ENCODE measurements around the gene RNF40.

Gene RNF40

DNA sequence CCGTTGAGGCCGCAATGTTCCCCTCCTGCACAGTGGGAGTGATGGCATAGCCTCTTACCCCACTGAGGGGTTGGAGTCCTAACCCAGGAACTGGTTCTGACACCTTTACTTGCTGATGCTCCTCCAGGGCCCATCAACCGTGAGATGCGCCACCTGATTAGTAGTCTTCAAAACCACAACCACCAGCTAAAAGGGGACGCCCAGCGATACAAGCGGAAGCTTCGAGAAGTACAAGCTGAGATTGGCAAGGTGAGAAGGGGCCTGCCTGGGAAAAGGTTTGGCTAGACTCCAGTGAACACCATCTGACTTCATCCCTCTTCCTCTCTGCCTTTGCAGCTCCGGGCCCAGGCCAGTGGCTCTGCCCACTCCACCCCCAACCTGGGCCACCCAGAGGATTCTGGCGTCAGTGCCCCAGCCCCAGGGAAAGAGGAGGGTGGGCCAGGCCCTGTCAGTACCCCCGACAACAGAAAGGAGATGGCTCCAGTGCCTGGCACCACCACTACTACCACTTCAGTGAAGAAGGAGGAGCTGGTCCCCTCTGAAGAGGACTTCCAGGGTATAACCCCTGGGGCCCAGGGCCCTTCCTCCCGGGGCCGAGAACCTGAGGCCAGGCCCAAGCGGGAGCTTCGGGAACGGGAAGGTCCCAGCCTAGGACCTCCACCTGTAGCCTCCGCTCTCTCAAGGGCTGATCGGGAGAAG, 5.8 kb downstream of the RNF40 start:
- peaks cover 5% of the 10 kb centered on the region for H3K4me1 ChIP-seq (ENCODE audit: low read length)
- no peak for DNase-seq
- H3K9ac ChIP-seq (ENCODE audit: low read length) = no peak overlapping the region
- H3K9me2 ChIP-seq (replicated peaks; ENCODE audit: insufficient read depth, low read length) = no peaks in the 10 kb centered on the region
- TF ChIP-seq EZH2 (optimal IDR thresholded peaks at IDR 0.05; ENCODE audit: low read depth, low read length) (no peak), CTCF (IDR thresholded peaks at IDR 0.05; ENCODE audit: low read length) (no peak), EZH2phosphoT487 (IDR thresholded peaks at IDR 0.05; ENCODE audit: low read length) (no peak)
- H3K27ac ChIP-seq (ENCODE audit: low read length) = no peak overlapping the region
- H3K27me3 ChIP-seq (replicated peaks; ENCODE audit: insufficient read depth, low read length) = no peaks in the 10 kb centered on the region
- no peaks in the 10 kb centered on the region for H3K9me3 ChIP-seq (replicated peaks; ENCODE audit: insufficient read depth, low read length)
- H3K4me3 ChIP-seq (ENCODE audit: low read length) = no peak overlapping the region
- peaks cover 9% of the 10 kb centered on the region for H3K36me3 ChIP-seq (replicated peaks; ENCODE audit: insufficient read depth, low read length)
- no peak overlapping the region for H2AFZ ChIP-seq (ENCODE audit: low read length)
- H3K4me2 ChIP-seq (ENCODE audit: low read depth, low read length) = no peak overlapping the region
- H3K79me2 ChIP-seq (ENCODE audit: low read length) = peaks cover 17% of the 10 kb centered on the region
- H3F3A ChIP-seq (ENCODE audit: insufficient read depth, low read length) = no peaks in the 10 kb centered on the region
- H4K20me1 ChIP-seq (ENCODE audit: insufficient read depth, low read length) = no peaks in the 10 kb centered on the region

DNA sequence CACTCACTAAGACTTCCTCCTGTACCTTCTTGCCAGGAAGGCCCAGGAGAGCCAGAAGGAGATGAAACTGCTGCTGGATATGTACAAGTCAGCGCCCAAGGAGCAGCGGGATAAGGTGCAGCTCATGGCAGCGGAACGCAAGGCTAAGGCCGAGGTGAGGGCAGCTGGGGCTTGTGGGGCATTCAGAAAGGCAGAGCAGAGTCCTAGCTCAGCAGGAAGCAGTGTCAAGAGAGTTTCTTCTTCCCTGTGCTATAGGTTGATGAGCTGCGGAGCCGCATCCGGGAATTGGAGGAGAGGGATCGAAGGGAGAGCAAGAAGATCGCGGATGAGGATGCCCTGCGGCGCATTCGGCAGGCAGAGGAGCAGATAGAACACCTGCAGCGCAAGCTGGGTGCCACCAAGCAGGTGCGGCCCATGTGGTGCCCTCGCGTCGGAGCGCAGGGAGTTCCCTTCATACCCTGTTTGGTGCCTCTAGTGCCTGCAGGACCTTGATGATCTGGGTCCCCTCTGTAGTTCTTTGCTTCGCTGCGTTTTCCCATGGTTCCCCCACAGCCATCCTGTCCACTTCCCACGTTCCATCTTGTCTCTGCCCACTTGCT, 6.6 kb downstream of the RNF40 start:
- H2AFZ ChIP-seq (ENCODE audit: low read length) = no peak overlapping the region
- H3K27me3 ChIP-seq (replicated peaks; ENCODE audit: insufficient read depth, low read length) = no peaks in the 10 kb centered on the region
- H3K4me3 ChIP-seq (ENCODE audit: low read length) = no peak overlapping the region
- H3K9me2 ChIP-seq (replicated peaks; ENCODE audit: insufficient read depth, low read length) = no peaks in the 10 kb centered on the region
- H3F3A ChIP-seq (ENCODE audit: insufficient read depth, low read length) = no peaks in the 10 kb centered on the region
- no peak for TF ChIP-seq EZH2phosphoT487 (IDR thresholded peaks at IDR 0.05; ENCODE audit: low read length)
- TF ChIP-seq EZH2 (optimal IDR thresholded peaks at IDR 0.05; ENCODE audit: low read depth, low read length) = no peak
- no peak for TF ChIP-seq CTCF (IDR thresholded peaks at IDR 0.05; ENCODE audit: low read length)
- no peak overlapping the region for H3K27ac ChIP-seq (ENCODE audit: low read length)
- no peaks in the 10 kb centered on the region for H3K9me3 ChIP-seq (replicated peaks; ENCODE audit: insufficient read depth, low read length)
- no peak overlapping the region for H3K9ac ChIP-seq (ENCODE audit: low read length)
- no peak for DNase-seq
- H4K20me1 ChIP-seq (ENCODE audit: insufficient read depth, low read length) = no peaks in the 10 kb centered on the region
- peaks cover 9% of the 10 kb centered on the region for H3K36me3 ChIP-seq (replicated peaks; ENCODE audit: insufficient read depth, low read length)
- H3K4me1 ChIP-seq (ENCODE audit: low read length) = no peaks in the 10 kb centered on the region
- H3K79me2 ChIP-seq (ENCODE audit: low read length) = peaks cover 9% of the 10 kb centered on the region
- no peak overlapping the region for H3K4me2 ChIP-seq (ENCODE audit: low read depth, low read length)

DNA sequence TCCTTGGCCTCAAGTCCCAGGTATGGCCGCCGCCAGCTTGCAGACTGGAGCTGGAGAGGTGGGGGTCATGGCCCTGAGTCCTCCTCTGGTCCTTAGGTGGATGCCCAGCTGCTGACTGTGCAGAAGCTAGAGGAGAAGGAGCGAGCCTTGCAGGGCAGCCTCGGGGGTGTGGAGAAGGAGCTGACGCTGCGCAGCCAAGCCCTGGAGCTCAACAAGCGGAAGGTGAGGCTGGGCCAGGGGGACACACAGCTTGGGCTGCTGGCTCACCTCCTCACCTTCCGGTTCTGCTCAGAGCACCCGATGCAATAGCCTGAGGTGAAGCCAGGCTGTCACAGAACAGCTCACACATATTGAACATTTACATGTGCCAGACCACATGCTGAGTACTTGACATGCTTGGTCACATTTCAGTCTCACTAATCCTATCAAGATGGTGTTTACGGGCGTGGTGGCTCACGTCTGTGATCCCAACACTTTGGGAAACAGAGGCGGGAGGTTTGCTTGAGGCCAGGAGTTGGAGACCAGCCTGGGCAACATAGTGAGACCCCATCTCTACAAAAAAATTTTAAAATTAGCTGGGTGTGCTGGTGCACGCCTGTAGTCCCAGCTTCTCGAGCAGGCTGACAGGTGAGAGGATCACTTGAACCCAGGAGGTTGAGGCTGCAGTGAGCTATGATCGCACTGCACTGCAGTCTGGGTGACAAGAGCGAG, 7.4 kb downstream of the RNF40 start:
- no peak for DNase-seq
- Histone ChIP-seq H3K27ac (ENCODE audit: low read length) (no peak overlapping the region), H3K9ac (ENCODE audit: low read length) (no peak overlapping the region), H3K4me2 (ENCODE audit: low read depth, low read length) (no peak overlapping the region), H4K20me1 (ENCODE audit: insufficient read depth, low read length) (no peaks in the 10 kb centered on the region), H2AFZ (ENCODE audit: low read length) (no peak overlapping the region), H3K9me3 (replicated peaks; ENCODE audit: insufficient read depth, low read length) (no peaks in the 10 kb centered on the region), H3K4me3 (ENCODE audit: low read length) (no peak overlapping the region), H3F3A (ENCODE audit: insufficient read depth, low read length) (no peaks in the 10 kb centered on the region), H3K4me1 (ENCODE audit: low read length) (no peaks in the 10 kb centered on the region), H3K36me3 (replicated peaks; ENCODE audit: insufficient read depth, low read length) (peaks cover 5% of the 10 kb centered on the region; the same call in 1 of the 2 replicates), H3K79me2 (ENCODE audit: low read length) (peaks cover under 1% of the 10 kb centered on the region), H3K27me3 (replicated peaks; ENCODE audit: insufficient read depth, low read length) (no peaks in the 10 kb centered on the region), H3K9me2 (replicated peaks; ENCODE audit: insufficient read depth, low read length) (no peaks in the 10 kb centered on the region)
- TF ChIP-seq CTCF (IDR thresholded peaks at IDR 0.05; ENCODE audit: low read length) (no peak), EZH2 (optimal IDR thresholded peaks at IDR 0.05; ENCODE audit: low read depth, low read length) (no peak), EZH2phosphoT487 (IDR thresholded peaks at IDR 0.05; ENCODE audit: low read length) (no peak)

Measured in MM.1S (cell line).